ENCODE data around the gene SLC2A3.
"Not testable (repeated sequence)": the region's sequence is repeated elsewhere in the genome, so short reads cannot be mapped to it uniquely, and the experiment has no call there.

GRCh38 chr12:7982332-7982735 lies 46.3 kb upstream of the SLC2A3 start:
- not testable (repeated sequence) for TF ChIP-seq CTCF (IDR thresholded peaks at IDR 0.05); MAFK (IDR thresholded peaks at IDR 0.05; ENCODE audit: partially characterized antibody)
